Muscle of arm (tissue), 12 donors: ENCODE data around the gene MGLL. TPM values are rescaled to one million over a fixed set of nuclear protein-coding genes. Genes with fewer than 3 reads are reported as not detected.

Experiments used
- DNase-seq: peaks from one replicate; pipeline ENCODE4 v3.0.0-alpha.2; 2013
- polyA plus RNA-seq, 12 donors: library from polyadenylated mRNA; unstranded; fragments of 120-200 nt; gene quantifications; one replicate each; pipeline ENCODE4 v1.2.1, GENCODE V29; 2013; ENCODE audit not compliant: insufficient read length in 12 of 12

Gene MGLL
- polyA plus RNA-seq, 12 donors, result 16.2 to 29.9 (median 24.6) TPM; not detected in 1

DNA sequence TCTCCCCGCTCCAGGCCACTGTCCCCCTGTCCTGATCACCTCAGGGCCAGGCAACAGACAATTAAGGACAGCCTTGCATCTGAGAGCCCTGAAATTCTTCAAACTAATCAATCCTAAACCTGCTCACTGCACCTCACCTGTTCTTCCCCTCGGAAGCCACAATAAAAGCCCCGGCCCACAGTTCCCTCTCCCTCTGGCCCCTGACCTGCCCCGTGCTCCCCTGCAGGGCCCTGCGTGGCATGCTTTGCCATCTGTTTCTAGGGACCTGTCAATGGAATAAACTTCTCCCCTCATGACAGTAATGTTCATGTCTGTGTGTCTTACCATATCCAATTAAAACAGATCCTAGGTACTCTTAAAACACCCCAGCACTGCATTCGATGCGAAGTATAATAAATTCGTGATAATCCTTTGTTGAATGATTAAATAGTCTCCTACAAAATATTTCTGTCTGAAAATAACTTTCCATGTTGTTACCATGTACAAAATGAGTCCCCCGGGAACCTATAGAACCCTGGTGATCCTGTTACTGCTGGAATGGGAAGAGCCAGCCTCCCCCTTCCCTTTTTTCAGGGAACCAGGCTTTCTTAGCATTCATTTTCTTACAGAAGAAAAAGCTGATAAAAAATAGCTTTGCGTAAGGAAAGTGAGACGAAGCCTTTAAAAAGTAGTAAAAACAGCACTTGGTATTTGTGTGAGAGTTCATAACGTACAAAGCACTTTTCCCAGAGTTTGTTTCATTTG is 90.6 kb downstream of the MGLL start:
- no peak for DNase-seq

DNA sequence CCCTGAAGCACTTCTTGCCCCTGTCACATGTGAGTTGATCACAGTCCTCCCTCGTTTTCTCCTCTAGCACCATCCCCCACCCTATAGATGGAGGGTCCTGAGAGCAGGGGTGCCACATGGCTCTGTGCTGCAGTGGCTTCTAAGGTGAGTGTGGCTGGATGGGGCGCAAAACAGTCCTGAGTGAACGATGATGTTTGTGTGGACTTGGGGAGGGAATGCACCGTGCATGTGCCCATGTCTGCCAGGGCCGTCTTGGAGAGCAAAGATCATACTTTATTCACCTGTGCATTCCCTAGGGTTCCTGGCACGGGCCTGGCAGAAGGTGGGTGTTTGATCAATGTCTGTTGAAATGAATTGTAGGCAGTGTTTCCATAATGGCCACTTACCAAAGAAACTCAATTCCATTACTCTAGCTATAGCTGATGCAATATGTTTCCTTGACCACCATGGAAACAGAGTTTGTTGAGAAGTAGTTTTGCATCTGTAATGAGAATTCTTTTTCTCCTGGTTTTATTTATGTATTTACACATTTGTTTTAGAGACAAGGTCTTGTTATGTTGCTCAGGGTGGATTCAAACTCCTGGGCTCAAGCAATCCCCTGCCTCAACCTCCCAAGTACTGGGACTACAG is 91.5 kb downstream of the MGLL start:
- DNase-seq, result no peak

DNA sequence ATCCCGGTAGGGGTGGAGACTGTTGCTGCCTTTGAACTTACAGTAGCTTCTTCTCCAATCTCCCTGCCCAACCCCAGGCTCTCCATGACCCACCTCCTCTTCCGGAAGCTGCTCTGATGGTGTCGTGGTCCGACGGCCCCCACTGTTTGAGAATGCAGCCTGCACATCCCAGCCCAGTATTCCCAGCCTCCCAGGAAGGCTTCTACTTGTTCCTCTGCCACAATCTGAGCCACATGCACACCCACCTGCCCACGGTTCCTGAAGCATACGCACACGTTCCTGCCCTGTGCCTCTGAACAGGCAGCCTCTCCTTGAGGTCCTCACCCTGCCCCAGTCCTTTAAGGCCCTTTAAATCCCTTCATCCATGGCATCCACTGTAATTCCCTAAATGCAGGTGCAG is 92.1 kb downstream of the MGLL start:
- no peak for DNase-seq

DNA sequence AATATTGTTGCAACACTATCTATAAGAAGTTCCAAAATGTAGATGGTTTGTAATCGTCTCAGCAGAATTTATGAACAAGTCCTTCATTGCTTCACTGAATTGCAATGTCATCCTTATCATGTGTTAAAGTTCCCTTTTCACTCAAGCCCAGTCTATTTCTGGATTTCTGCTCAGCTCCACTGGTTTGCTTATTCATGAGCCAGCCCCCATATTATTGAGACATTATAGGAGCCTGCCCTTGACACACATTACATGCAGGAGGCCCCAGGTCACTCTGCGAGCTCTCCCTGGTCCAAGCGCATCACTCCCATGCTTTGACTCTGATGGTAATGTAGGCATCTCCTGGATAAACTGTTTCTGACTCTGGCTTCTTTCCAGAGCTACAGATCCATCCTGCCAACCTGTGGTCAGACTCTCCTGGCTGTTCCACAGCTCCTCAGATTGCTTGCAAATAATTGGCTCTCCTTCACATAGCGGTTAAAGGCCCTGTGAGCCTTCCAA is 92.7 kb downstream of the MGLL start:
- no peak for DNase-seq

DNA sequence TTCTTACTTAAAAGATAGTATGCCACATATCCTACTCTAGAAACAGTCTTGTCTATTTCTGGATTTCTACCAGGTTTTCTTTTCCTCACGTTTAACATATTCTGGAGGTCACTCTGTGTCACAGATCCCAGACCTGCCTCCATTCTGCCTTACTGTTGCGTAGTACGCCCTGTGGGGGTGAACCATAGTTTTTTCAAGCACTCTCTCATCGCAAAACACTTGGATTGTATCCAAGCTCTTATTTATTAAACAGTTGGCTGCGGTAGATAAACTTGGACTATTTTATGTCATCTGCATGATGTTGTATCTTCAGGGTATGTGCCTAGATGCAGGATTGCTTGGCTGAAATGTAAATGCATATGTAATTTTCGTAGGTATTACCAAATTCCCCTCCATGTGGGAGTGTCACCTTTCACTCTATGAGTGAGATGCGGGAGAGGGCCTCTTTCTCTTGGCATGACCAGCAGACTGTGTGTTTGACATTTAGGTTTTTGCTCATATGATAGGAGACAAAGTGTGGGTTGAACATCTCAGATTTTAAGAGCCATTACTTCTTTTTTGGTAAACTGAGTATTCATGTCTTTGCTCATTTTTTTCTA is 93.8 kb downstream of the MGLL start:
- no peak for DNase-seq

DNA sequence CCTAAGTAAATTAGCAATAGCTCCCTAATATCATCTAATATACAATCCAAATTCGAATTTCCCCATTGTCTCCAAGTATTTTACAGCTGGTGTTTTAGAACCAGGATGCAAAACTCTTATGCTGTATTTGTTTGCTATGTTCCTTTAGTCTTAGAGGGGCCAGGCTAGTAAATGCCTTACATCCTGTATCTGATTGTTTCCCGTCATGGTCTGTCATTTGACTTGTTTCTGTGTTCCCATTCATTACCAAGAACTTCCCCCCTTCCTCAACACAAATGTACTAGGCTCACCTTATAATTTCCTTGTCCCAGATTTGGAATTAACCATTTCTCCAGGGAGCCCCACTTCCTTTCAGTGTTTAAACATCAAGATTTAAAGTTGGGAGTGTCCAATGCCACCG is 95.4 kb downstream of the MGLL start:
- no peak for DNase-seq

DNA sequence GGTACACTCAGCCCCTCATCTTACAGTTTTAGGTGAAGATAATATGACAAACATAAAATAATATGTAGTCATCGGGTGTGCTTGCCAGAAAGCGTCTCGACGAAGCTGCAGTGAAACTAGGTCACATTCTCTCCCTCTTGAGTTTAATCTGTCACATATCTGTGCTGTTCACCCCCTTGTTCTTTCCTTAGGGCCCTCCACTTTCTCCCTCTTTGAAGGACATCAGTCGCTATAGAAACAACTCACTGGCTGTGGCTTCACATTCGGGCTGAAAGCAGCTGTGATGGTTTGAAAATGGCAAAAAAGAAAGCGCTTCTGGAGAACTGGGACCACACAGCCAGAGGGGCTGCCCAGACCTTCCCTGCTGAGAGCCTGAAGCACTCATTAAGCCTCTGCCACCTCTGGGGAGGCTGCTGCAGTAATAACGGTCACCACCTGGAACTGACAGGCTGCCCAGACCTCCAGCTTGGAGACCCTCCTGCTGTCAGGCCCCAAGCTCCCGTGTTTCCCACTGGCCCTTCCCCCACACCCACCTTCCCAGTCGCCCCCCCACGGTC is 99.2 kb downstream of the MGLL start:
- DNase-seq, result no peak

DNA sequence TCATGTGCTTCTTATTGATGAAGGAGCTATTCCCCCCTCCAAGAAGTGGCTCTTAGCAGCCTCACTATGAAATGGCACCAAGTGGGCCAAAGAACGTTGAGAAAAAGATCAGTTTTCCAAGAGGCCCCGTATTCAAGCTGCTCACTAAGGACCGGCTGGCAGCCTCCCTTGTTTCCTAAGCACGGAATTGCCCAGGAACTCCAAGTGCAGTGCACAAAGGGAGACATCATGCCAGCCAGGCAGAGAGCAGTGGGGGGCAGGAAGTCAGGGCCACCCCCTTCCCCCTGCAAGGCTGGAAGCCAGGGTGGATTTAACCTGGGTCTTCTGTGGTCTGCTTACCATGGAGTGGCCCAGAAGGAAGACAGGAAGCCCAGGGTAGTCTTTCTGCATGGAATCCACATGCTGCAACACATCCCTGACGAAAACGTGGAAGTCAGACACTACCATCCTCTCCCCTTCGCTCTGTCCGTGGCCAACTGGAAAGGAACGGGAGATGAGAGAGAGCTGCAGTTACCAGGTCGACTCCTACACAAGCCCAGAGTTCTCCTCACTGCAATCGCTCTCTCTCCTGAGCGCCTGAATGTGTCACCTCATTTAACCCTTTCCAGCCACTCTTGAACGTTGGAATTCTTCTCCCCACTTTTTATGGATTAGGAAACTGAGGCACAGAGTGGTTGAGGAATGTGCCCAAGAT is 100.1 kb downstream of the MGLL start:
- DNase-seq, result no peak

DNA sequence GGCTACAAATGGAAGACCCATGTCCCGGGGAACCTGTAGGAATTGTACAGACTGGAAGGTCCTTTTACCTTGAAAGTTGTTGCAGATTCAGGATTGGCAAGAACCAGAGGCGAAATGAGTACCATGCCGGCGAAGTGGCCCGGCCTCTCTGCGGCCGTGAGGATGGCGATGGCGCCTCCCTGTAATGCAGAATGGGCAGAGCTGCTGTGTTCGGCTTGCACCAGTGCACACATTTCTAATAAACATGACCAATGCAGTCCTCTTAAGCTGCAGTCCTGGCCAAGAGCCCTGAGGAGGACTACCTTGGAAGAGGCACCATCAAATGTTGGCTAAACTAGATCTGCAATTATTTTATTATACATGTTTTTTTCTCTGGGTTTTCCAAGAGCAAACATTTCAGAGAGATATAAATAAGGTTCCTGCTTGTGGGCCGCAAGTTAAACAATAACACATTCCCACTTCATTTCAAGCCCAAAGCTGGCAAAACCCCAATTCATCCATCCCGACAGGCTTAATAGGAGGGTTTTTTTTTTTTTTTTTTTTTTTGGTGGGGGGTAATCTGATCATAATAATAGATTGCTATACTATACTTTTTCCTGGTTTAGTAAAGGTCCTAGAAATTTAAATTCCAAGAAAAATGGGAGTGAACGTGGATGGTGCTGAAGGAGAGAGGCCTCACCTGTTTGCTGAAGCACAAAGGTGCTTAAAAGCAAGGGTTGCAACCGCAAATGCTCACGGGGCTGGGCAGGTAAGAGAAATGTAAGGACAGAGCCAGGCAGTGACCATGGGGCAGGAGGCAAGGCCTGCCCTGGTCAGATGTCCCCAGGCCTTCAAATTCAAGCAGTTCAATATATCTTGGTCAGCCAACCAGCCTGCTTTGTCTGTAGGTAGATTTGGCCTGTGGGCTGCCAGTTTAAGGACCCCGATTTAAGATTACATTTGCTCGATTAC is 101.1 kb downstream of the MGLL start:
- no peak for DNase-seq

DNA sequence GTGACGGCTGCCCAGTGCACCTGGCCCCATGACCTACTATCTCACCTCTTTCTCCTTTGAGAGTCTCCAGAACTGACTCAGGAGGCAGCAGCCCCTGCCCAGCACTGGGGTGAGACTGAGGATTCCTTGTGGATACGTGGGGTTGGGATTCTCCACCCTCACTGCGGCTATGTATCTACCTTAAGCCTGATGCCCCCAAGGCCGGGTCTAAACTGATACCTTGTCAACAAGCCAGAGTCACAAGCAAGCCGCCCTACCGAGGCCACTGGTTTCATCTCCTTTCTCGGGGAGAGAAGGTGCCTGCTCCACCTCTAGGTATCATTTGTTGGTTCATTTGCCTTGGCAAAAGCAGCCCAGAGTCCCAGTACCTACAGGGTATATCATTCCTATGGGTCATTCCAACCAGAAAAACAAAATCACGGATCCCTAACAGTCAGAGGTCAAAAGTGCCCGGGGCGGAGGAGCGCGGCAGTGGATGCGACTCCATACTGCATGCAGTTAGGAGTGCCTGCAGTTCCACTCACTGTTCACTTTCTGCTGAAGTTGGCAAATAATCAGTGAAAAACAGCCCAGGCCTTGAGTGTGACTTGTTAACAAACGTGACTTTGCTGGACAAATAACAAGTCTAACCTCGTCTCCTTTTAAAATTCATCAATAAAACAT is 102.0 kb downstream of the MGLL start:
- DNase-seq, result no peak

DNA sequence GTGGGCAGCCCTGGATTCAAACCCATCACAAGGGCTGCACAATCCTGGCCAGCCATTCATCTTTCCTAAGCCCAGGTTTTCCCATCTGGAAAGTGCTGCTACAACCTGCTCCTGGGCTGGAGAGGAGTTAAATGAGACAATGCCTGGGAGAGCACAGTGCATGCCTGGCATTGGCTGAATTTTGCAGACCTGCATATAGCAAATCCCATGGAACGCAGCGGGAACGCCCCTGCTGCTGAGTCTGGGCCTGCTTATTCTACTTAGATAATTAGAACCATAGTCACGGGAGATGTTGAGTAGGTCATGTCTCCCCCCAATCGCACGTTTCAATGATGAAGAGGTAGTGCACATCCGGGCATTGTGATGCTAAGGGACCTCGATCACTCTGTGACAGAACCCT is 102.9 kb downstream of the MGLL start:
- no peak for DNase-seq

DNA sequence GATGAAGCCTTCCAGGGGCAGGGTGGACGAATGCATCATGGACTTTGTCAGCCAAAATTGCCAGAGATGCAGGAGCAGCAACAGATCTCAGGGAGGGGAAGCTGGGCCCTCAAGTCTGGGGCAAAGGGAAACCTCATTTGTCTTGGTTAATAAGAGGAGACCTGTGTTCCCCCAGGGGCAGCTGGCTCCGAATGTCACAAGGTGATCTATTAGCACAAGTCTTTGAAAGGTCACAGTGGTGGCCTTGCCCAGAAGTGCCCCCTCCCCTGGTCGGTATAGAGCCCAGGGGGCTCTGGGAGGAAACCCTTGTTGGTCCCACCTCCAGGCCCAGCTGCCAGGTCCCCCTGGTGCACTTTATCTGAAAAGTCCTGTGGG is 103.4 kb downstream of the MGLL start:
- DNase-seq, result no peak

DNA sequence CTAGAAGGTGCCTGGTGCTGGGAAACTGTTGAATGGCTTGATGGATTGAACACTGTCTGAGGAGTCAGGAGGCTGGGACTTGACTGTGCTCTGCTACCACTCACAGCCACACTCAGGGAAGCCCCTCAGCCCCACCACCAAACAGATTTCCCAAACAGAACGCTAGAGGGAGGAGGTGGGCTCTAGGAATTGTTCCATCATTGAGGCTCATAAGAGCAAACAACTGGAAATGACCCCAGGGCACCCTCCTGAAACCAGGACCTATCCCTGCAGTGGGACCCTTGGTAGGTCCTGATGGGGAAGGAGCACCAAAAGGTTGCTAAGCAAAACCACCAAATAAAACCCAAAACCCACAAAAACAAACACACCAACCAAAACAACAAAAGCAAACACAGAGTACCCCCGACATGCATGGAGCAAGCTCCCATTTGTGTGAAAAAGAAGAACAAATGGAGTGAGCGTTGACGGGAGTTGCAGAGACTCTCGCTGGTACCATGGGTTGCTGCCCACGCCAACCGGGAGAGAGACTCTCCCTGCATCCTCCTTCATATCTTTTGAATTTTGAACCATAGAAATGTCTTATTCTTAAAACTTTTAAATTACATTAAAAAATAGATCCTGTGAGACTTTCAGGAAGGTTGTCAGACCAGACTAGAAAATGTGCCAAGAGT is 103.9 kb downstream of the MGLL start:
- DNase-seq, result no peak

DNA sequence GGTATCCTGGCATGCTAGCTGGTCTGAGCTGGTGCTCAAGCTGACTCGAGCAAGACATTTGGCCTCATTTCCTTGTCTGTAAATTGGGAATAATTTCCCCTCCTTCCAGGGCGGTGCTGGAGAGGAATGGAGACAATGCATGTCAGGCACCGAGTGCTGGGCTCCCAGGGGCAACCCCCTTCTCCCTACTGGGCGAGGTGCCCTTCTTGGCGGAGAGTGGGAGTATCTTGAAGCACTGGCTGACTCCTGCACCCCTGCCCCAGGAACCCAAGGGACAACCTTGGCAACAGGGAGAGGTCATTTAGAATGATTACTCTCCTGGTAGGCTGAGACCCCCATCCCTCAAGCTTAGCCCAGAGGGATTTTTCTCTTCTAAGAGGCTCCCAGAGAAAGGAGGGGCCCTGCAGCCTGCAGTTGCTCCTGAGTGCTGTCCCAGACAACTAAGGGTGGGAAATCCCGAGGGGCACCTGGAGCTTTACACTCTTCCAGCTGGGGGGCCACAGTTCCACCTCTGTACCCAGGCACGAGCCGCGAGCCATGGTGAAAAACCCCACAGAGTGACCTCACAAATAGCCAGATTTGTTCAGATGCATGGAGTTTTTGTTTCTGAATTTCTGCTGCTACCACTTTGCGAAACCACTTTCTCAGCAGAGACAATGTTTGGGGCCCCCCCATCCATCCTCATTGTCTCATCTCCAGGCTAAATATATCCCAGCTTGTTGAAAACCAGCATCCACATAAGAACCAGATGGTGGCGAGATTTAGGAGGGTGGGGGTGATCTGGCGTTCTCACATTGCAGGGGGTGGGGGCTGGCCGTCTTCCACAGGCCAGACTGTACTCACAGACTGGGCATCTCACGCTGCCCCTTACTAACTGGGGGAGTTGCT is 104.7 kb downstream of the MGLL start:
- DNase-seq, result no peak

DNA sequence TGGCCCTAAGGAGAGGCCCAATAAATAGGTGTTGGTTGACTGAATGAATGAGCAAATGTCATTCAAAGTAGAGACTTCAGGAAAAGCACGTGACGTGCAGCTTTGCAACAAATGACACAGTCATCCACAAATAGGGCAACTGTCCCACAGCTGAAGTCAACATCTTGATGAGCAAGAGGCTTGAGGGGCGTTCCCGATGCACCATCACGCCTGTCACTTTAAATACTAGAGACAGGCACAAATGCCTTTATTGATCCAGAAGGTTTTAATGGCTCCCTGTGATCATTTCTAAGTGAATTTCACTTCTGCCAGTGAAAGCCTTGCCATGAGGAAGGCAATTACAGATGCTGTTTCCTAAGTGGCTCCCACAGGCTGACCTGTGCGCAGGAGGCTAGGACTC is 105.9 kb downstream of the MGLL start:
- DNase-seq, result no peak

DNA sequence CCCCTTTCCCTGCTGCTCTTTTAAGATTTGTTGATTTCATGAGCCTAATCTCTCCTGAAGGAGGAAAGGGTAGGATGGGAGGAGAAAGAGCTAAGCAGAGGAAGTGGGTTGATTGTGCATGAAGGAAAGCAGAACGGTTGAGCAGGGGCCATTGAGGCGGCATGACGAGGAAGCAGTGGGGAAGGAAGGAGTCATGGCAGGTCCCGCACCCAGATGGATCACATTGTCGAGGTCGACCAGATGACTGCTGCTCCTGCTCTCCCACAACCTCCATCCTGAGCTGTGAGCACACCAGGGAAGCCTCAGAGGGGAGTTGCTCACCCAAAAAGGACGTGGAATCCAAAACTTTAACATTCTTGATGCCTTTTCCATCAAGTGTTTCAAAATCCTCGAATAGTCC is 106.8 kb downstream of the MGLL start:
- DNase-seq, result no peak

DNA sequence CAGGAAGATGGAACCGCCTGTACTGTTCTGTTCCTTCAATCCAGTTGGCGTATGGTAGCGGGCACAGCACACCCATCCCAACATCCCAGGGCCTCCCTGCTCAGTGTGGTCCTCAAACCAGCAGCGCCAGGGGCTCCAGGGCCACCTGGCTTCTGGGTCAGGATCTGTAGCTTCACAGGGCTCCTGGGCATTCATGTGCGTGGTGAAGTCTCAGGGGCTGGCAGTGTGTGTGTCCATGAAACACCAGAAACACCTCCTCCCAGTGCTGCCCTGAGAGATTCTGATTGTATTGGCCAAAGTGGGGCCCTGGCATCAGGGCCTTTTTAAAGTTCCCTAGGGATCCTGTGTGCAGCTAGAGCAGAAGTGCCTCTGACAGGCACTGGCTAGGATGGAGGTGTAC is 107.4 kb downstream of the MGLL start:
- DNase-seq, result no peak

DNA sequence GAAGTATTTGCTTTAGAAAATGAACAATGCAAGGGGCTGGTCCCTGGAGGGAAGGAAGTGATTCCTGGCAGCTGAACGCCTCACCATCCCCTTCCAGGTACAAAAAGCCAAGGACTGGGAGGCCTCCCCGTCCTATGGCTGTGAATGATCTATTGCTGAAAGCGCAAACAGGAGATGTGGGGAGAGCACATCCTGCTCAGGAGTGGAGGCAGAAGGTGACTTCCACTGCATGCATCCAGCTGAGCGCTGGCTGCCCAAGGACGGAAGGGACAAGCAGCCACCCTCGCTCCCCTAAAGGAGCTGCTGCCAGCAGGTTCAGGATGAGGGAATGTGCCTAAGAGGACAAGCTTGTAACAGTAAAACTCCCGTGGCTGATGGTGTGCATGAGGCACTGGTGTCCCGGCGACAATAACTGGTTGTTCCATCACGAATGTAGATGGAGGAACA is 108.2 kb downstream of the MGLL start:
- no peak for DNase-seq
